Choroid plexus epithelial cell (primary cell): ENCODE data around the gene MYH14.
"Not testable (repeated sequence)": the region's sequence is repeated elsewhere in the genome, so short reads cannot be mapped to it uniquely, and the experiment has no call there.

Experiments
- DNase-seq: peaks from one replicate; pipeline ENCODE4 v3.0.0-alpha.2; 2010; ENCODE audit warnings: low read depth
- H3K4me3 ChIP-seq: 2 replicates; pipeline ENCODE4 v1.5.1; 2011; ENCODE audit warnings: low read depth, mild to moderate bottlenecking, control low read depth, low read length, moderate library complexity
- CTCF ChIP-seq: conservative IDR thresholded peaks from 2 replicates; pipeline ENCODE4 v1.5.1; 2011; ENCODE audit warnings: low read depth, mild to moderate bottlenecking, control low read depth, inconsistent platforms, low read length, moderate library complexity

The MYH14 gene

DNA sequence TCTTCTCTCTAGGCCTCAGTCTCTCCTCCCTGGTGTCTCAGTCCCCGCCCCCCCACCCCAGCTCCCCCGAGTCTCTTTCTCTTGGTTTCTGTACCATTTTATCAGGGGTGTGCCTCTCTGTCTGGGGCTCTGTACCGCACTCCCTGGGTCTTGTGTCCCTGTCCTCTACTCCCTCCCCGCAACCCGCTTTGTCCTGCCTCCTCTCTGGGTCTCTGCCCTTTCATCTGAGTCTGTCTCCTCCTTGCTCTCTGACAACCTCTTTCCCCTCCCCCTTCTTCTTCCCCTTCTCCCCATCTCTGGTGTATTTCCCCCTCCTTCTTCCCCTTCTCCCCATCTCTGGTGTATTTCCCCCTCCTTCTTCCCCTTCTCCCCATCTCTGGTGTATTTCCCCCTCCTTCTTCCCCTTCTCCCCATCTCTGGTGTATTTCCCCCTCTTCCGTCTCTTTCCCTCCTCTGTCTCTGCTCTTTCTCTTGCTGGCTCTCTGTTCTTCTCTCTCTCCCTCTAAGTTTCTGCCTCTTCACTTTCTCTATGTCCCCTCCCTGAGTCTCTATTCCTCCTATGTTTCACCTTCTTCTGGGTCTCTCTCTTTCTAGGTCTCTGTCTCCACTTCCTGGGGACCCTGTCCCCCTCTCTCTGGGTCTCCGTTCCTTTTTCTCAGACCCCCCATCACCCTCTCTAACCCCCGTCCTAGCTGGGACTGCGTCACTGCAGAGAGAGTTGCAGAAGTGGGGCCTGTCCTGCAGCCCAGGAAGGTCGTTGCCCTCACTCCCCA is 128.0 kb downstream of the MYH14 start:
- H3K4me3 ChIP-seq, result no peak overlapping the region
- no peak for DNase-seq
- TF ChIP-seq CTCF, result no peak

GRCh38 chr19:50331994-50332243 is 128.5 kb downstream of the MYH14 start:
- DNase-seq, result no peak
- no peak for TF ChIP-seq CTCF
- H3K4me3 ChIP-seq, result no peak overlapping the region

DNA sequence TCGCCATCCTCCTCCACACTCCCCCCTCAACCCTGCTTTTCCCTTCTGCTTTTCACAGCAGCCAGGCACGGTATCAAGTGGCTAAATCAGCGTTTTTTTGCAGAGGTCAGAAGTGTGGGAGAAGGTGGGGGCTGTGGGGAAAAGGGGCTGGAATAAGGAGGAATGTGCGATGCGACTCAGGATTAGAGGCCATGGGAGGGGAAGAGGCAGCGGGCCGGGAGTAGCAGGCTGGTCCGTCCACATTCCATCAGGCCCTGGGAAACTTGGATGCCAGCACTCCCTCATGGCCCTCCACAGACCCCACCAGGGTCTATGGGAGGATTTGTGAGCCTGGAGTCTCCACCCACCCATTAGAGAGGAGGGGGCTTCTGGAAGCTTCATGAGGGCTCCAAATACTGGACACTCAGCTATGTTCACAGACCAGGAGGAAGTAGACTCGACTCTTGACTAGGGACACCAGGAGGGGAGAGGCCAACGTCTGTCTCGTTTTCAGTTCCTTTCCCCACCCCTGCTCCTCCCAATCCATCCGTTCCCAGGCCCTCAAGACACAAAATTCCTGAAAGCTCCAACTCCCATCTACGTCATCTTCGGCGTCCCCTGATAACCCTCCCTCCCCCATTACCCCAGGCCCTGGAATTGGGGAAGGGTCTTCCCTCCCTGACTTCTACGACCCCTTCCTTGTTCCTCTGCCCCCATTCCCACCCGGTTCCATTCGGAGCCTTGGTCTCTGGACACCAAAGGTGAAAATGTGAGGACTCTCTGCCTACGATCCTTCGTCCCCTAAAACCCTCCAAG is 129.0 kb downstream of the MYH14 start:
- H3K4me3 ChIP-seq, result no peak overlapping the region
- no peak for DNase-seq
- no peak for TF ChIP-seq CTCF

GRCh38 chr19:50333235-50333736 is 129.9 kb downstream of the MYH14 start:
- TF ChIP-seq CTCF, result peak; percentile 19
- H3K4me3 ChIP-seq, result peak overlapping the region; percentile 54
- peak; percentile 82 for DNase-seq

- TF ChIP-seq CTCF, result no peak
- no peak for DNase-seq
- peak overlapping the region; percentile 54 for H3K4me3 ChIP-seq
Measured at GRCh38 chr19:50333737-50334617, 130.6 kb downstream of the MYH14 start.

- no peak for DNase-seq
- no peak for TF ChIP-seq CTCF
- no peak overlapping the region for H3K4me3 ChIP-seq
Measured at GRCh38 chr19:50334741-50335421, 131.5 kb downstream of the MYH14 start.

- not testable (repeated sequence) for H3K4me3 ChIP-seq, DNase-seq
Measured at GRCh38 chr19:50337031-50337430, 133.6 kb downstream of the MYH14 start.
